HG02840 (cell line): ENCODE results near the gene SRGAP1.
"Not testable (repeated sequence)": the region's sequence is repeated elsewhere in the genome, so short reads cannot be mapped to it uniquely, and the experiment has no call there.

Experiments
- ATAC-seq: cut with Tn5 transposase; IDR thresholded peaks from one replicate; pipeline ENCODE4 v1.9.1; 2021; ENCODE audit warnings: mild to moderate bottlenecking, moderate library complexity, moderate number of reproducible peaks; ENCODE audit not compliant: unreplicated experiment, low FRiP score

SRGAP1 gene

GRCh38 chr12:64177001-64177400 lies 332.5 kb downstream of the SRGAP1 start:
- ATAC-seq, result no peak

- no peak for ATAC-seq
These were observed 333.6 kb downstream of the SRGAP1 start for GRCh38 chr12:64178122-64178521.

GRCh38 chr12:64180951-64181350 lies 336.5 kb downstream of the SRGAP1 start:
- no peak for ATAC-seq

- no peak for ATAC-seq
These were observed 337.2 kb downstream of the SRGAP1 start for GRCh38 chr12:64181430-64182291.

GRCh38 chr12:64184216-64184615 lies 339.7 kb downstream of the SRGAP1 start:
- ATAC-seq, result no peak

- peak; percentile 74 for ATAC-seq
These were observed 342.3 kb downstream of the SRGAP1 start for GRCh38 chr12:64186789-64187188.

GRCh38 chr12:64187370-64187769 lies 342.9 kb downstream of the SRGAP1 start:
- ATAC-seq, result no peak

- ATAC-seq, result no peak
These were observed 343.3 kb downstream of the SRGAP1 start for GRCh38 chr12:64187794-64188193.

- ATAC-seq, result no peak
These were observed 345.0 kb downstream of the SRGAP1 start for GRCh38 chr12:64189530-64189929.

GRCh38 chr12:64190140-64190539 lies 345.6 kb downstream of the SRGAP1 start:
- ATAC-seq, result no peak

- ATAC-seq, result peak; percentile 95
These were observed 348.3 kb downstream of the SRGAP1 start for GRCh38 chr12:64192644-64193444.

- ATAC-seq, result no peak
These were observed 349.4 kb downstream of the SRGAP1 start for GRCh38 chr12:64193931-64194330.

GRCh38 chr12:64194333-64195149 lies 350.0 kb downstream of the SRGAP1 start:
- ATAC-seq, result no peak

GRCh38 chr12:64195841-64196240 lies 351.3 kb downstream of the SRGAP1 start:
- not testable (repeated sequence) for ATAC-seq

- no peak for ATAC-seq
These were observed 358.5 kb downstream of the SRGAP1 start for GRCh38 chr12:64203036-64203435.

GRCh38 chr12:64203775-64204174 lies 359.3 kb downstream of the SRGAP1 start:
- ATAC-seq, result no peak

GRCh38 chr12:64205542-64205941 lies 361.0 kb downstream of the SRGAP1 start:
- no peak for ATAC-seq

GRCh38 chr12:64207453-64207852 lies 363.0 kb downstream of the SRGAP1 start:
- ATAC-seq, result no peak
